HG02763 (cell line): Measurements from ENCODE around the gene AGPAT2.
"Not testable (repeated sequence)": the region's sequence is repeated elsewhere in the genome, so short reads cannot be mapped to it uniquely, and the experiment has no call there.

Experiments used
- ATAC-seq: cut with Tn5 transposase; IDR thresholded peaks from one replicate; pipeline ENCODE4 v1.9.1; 2021; ENCODE audit warnings: mild to moderate bottlenecking, moderate library complexity; ENCODE audit not compliant: unreplicated experiment

Gene AGPAT2

GRCh38 chr9:136720898-136721338 lies 33.7 kb upstream of the AGPAT2 start:
- ATAC-seq: no peak

GRCh38 chr9:136720251-136720897 lies 33.1 kb upstream of the AGPAT2 start:
- no peak for ATAC-seq

- ATAC-seq: no peak
Measured at GRCh38 chr9:136719195-136719880, 32.1 kb upstream of the AGPAT2 start.

- no peak for ATAC-seq
Measured at GRCh38 chr9:136718345-136719194, 31.3 kb upstream of the AGPAT2 start.

GRCh38 chr9:136717399-136717798 lies 30.1 kb upstream of the AGPAT2 start:
- ATAC-seq: no peak

- no peak for ATAC-seq
Measured at GRCh38 chr9:136714893-136715274, 27.6 kb upstream of the AGPAT2 start.

GRCh38 chr9:136714096-136714892 lies 27.0 kb upstream of the AGPAT2 start:
- ATAC-seq: no peak

GRCh38 chr9:136713550-136713949 lies 26.3 kb upstream of the AGPAT2 start:
- no peak for ATAC-seq

GRCh38 chr9:136712690-136713544 lies 25.7 kb upstream of the AGPAT2 start:
- ATAC-seq: no peak

GRCh38 chr9:136711751-136712689 lies 24.8 kb upstream of the AGPAT2 start, which contains the start of gene DIPK1B:
Gene DIPK1B (plus strand): TSS chr9:136712572. CDS start chr9:136712666, 94 bp downstream.
- no peak for ATAC-seq

- not testable (repeated sequence) for ATAC-seq
Measured at GRCh38 chr9:136711219-136711648, 24.0 kb upstream of the AGPAT2 start.

- ATAC-seq: no peak
Measured at GRCh38 chr9:136710543-136710942, 23.3 kb upstream of the AGPAT2 start.

GRCh38 chr9:136709454-136710109 lies 22.3 kb upstream of the AGPAT2 start:
- no peak for ATAC-seq

GRCh38 chr9:136707849-136708517 lies 20.7 kb upstream of the AGPAT2 start:
- no peak for ATAC-seq

GRCh38 chr9:136707011-136707410 lies 19.8 kb upstream of the AGPAT2 start:
- no peak for ATAC-seq

- no peak for ATAC-seq
Measured at GRCh38 chr9:136705564-136705963, 18.3 kb upstream of the AGPAT2 start.

GRCh38 chr9:136704741-136705140 lies 17.5 kb upstream of the AGPAT2 start:
- ATAC-seq: not testable (repeated sequence)
